ENCODE results near the gene ANKRD34A. TPM values are rescaled to one million over a fixed set of nuclear protein-coding genes. Genes with fewer than 3 reads are reported as not detected.

Gene ANKRD34A
- total RNA-seq, 1 donor = 0.99 TPM

GRCh38 chr1:145918144-145918991 is 46.0 kb downstream of the ANKRD34A start, which contains the start of gene PEX11B:
Gene PEX11B, minus strand, starts transcription at chr1:145918717. Its CDS starts 29 bp downstream, at chr1:145918688.
- peak; percentile 88 for DNase-seq (ENCODE audit: low read depth)
- H3K4me3 ChIP-seq (ENCODE audit: low read depth, low read length) = peak within 1 kb of the TSS; percentile 97
- TF ChIP-seq, protein P1, sequence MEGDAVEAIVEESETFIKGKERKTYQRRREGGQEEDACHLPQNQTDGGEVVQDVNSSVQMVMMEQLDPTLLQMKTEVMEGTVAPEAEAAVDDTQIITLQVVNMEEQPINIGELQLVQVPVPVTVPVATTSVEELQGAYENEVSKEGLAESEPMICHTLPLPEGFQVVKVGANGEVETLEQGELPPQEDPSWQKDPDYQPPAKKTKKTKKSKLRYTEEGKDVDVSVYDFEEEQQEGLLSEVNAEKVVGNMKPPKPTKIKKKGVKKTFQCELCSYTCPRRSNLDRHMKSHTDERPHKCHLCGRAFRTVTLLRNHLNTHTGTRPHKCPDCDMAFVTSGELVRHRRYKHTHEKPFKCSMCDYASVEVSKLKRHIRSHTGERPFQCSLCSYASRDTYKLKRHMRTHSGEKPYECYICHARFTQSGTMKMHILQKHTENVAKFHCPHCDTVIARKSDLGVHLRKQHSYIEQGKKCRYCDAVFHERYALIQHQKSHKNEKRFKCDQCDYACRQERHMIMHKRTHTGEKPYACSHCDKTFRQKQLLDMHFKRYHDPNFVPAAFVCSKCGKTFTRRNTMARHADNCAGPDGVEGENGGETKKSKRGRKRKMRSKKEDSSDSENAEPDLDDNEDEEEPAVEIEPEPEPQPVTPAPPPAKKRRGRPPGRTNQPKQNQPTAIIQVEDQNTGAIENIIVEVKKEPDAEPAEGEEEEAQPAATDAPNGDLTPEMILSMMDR (IDR thresholded peaks at IDR 0.05; ENCODE audit: insufficient read depth, low read length) = no peak

- peak overlapping the region; percentile 97 for H3K4me3 ChIP-seq (ENCODE audit: low read depth, low read length)
- TF ChIP-seq, protein P1 (IDR thresholded peaks at IDR 0.05; ENCODE audit: insufficient read depth, low read length) = no peak
- DNase-seq (ENCODE audit: low read depth) = no peak
Measured at GRCh38 chr1:145917595-145917994, 46.8 kb downstream of the ANKRD34A start.

DNA sequence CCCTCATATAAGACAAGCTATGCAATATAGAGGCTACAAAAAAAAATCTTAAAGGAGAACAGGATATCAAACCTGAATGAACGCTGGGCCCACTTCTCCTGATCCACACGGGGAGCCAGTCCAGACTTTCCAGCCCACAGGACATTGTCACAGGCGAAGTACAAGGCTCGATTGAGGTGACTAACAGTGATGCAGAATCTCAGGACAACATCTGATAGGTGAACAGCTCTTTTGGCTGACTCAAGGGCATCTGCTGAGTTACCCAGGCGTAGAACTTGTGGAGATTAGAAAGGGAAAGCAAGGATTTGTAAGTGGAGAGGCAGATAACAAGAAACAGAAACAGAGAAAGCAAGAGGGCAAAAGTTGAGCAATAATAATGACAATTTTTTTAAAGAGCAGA is 47.6 kb downstream of the ANKRD34A start:
- H3K4me3 ChIP-seq (ENCODE audit: low read depth, low read length) = no peak overlapping the region
- no peak for DNase-seq (ENCODE audit: low read depth)
- TF ChIP-seq, protein P1 (IDR thresholded peaks at IDR 0.05; ENCODE audit: insufficient read depth, low read length) = no peak

DNA sequence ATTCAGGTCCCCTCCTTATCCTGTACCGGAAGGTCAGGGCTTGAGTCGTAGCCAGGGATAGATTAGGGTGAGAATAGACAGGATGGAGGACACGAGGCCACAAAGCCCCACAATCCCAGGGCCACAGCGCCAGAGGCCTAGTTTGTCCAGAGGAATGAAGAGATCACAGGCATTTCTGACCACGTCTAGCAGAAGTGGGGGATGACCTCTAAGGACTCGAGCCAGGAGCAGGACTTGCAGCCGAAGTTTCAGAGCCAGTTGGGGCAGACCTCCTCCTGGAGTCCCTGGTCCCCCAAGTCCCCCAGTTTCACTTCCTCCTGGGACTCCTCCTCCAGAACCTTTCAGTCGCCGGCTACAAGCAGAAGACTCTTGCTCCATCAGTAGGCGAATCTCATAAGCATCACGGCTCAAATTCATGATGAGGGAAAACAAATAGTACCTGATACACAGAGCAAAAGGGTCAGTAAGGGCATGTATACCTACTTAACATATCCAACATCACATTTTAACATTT is 52.2 kb downstream of the ANKRD34A start:
- H3K4me3 ChIP-seq (ENCODE audit: low read depth, low read length) = no peak overlapping the region
- DNase-seq (ENCODE audit: low read depth) = no peak
- TF ChIP-seq, protein P1 (IDR thresholded peaks at IDR 0.05; ENCODE audit: insufficient read depth, low read length) = no peak

Other genes with a start within 250 kb of the ANKRD34A start
- not detected in 2 replicates for gene CD160, start 245.1 kb downstream of the ANKRD34A start, total RNA-seq (ENCODE audit: low replicate concordance)
- gene RNF115, start 140.5 kb downstream of the ANKRD34A start, total RNA-seq (ENCODE audit: low replicate concordance) = 17.3 and 33.5 TPM in 2 replicates
- gene POLR3C, start 140.4 kb downstream of the ANKRD34A start, total RNA-seq (ENCODE audit: low replicate concordance) = 58.6 and 163 TPM in 2 replicates
- 5.2 and 8.3 TPM in 2 replicates for gene NUDT17, start 118.9 kb downstream of the ANKRD34A start, total RNA-seq (ENCODE audit: low replicate concordance)
- 6.4 and 24.6 TPM in 2 replicates for gene PIAS3, start 105.5 kb downstream of the ANKRD34A start, total RNA-seq (ENCODE audit: low replicate concordance)
- 3.2 and 3.9 TPM in 2 replicates for gene ANKRD35, start 78.7 kb downstream of the ANKRD34A start, total RNA-seq (ENCODE audit: low replicate concordance)
- 2.0 and 28.3 TPM in 2 replicates for gene ITGA10, start 54.5 kb downstream of the ANKRD34A start, total RNA-seq (ENCODE audit: low replicate concordance)
- 26.8 and 33.4 TPM in 2 replicates for gene PEX11B, start 45.9 kb downstream of the ANKRD34A start, total RNA-seq (ENCODE audit: low replicate concordance)
- 111 and 583 TPM in 2 replicates for gene RBM8A, start 37.1 kb downstream of the ANKRD34A start, total RNA-seq (ENCODE audit: low replicate concordance)
- 50.8 and 73.3 TPM in 2 replicates for gene LIX1L, start 6.6 kb downstream of the ANKRD34A start, total RNA-seq (ENCODE audit: low replicate concordance)
- 15.7 and 28.4 TPM in 2 replicates for gene POLR3GL, start 115 bp upstream of the ANKRD34A start, total RNA-seq (ENCODE audit: low replicate concordance)
- 73.0 and 257 TPM in 2 replicates for gene TXNIP, start 32.0 kb upstream of the ANKRD34A start, total RNA-seq (ENCODE audit: low replicate concordance)
- gene HJV, start 57.2 kb upstream of the ANKRD34A start, total RNA-seq (ENCODE audit: low replicate concordance) = not detected in 2 replicates
- 1.1 and 3.7 TPM in 2 replicates for gene NBPF10, start 180.2 kb upstream of the ANKRD34A start, total RNA-seq (ENCODE audit: low replicate concordance)

Measured in fibroblast of the aortic adventitia (primary cell).